T-helper 2 cell treated with Interferon-gamma antibody and Interleukin-4, amounts not matched to agents 5 μg/mL and 100 μg/mL, for 36 hours (primary cell): Measurements from ENCODE around the gene PIGS.
"Not testable (repeated sequence)": the region's sequence is repeated elsewhere in the genome, so short reads cannot be mapped to it uniquely, and the experiment has no call there.

Source experiments
- DNase-seq: peaks from one replicate; pipeline ENCODE4 v3.0.0; 2021; ENCODE audit warnings: low spot score
- H3K27ac Mint-ChIP-seq: one replicate; pipeline ENCODE4 v1.8.0; 2021; ENCODE audit warnings: mild to moderate bottlenecking, mixed read lengths
- H3K27me3 Mint-ChIP-seq: one replicate; pipeline ENCODE4 v1.8.0; 2021; ENCODE audit warnings: low read depth, mixed read lengths
- H3K36me3 Mint-ChIP-seq: one replicate; pipeline ENCODE4 v1.8.0; 2021; ENCODE audit warnings: low read depth, mixed read lengths
- H3K4me1 Mint-ChIP-seq: one replicate; pipeline ENCODE4 v1.8.0; 2021; ENCODE audit warnings: low read depth, mixed read lengths
- H3K4me3 Mint-ChIP-seq: one replicate; pipeline ENCODE4 v1.8.0; 2022; ENCODE audit warnings: mild to moderate bottlenecking, moderate library complexity, mixed read lengths
- H3K9me3 Mint-ChIP-seq: one replicate; pipeline ENCODE4 v1.8.0; 2021; ENCODE audit warnings: mixed read lengths

PIGS gene

DNA sequence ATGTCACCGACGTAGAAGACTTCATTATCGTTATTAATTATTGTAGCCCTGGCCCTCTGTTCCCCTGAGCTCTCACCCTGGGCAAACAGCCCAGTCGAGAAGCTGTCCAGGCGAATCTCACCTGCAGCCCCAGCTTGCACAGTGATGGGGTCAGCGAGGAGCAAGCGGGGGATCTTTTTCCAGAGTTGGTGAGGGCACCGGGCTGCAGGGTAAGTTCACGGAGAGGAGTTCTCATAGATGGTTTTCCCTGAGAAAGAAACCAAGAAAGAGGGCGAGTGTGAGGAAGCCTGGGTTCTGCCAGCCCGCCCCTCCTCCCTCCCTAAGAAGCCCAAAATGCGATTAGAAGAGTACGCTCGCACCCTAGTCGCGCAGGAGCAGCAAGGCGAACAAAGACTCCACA lies 27.1 kb upstream of the PIGS start:
- no peak for DNase-seq
- peaks cover 21% of the 10 kb centered on the region for H3K4me1 Mint-ChIP-seq
- H3K4me3 Mint-ChIP-seq = peak overlapping the region; percentile 94
- no peaks in the 10 kb centered on the region for H3K27me3 Mint-ChIP-seq
- peak overlapping the region; percentile 96 for H3K27ac Mint-ChIP-seq
- no peaks in the 10 kb centered on the region for H3K9me3 Mint-ChIP-seq
- peaks cover 19% of the 10 kb centered on the region for H3K36me3 Mint-ChIP-seq

DNA sequence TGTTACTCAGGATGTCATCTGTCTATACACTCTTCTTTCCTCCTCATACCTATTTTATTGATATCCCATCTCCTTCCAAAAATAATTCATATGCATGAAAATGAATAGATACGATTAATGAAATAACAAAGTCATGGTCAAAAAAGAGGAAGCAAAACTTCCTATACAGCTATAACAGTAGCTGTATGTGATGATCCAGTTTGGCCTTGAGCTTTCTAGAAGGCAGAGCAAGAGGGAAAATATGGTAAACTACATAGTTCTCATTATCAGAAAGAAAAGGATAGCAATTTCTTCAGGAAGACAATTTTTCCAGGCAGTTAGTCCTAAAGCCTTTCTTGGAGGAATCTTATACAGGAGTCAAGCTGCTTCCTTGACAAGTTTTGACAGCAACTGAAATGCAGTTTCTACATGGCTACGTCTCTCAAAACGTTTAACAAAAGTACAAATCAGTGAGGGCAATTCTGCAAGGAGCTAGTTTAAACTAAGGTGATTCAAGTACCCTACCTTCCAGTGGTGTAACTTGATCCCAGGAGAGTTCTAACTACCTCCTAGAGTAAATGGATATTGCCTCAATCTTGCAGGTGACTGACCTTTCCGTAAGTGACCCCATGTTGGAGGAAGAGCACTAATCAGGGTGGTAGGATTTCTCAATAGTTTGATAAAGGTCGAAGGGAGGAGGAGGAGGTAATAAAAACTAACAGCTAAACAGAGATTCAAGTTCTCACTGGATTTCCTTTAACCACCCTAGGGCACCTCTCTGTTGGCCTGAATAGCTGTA lies 26.5 kb upstream of the PIGS start:
- H3K9me3 Mint-ChIP-seq = no peaks in the 10 kb centered on the region

DNA sequence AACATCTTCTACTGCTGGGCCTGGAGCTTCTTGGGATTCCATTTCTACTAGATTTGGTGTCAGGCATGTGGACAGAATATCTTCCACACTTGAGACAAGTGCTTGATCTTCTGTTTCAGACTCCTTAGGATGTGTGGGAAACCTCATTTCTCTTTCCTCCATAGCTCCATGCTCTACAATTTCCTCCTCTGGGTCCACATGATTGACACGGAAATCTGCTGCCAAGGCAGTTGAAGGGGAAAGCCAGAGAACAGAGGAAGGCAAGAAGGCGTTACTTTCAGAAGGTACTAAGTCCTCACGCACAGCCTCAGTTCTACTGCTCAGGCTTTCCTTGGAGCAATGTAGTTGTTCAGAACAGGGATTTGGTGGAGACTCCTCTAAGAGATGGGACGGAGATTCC lies 20.9 kb upstream of the PIGS start:
- DNase-seq = no peak
- H3K27ac Mint-ChIP-seq = no peak overlapping the region
- H3K4me1 Mint-ChIP-seq = peaks cover 6% of the 10 kb centered on the region
- H3K4me3 Mint-ChIP-seq = no peak overlapping the region
- no peaks in the 10 kb centered on the region for H3K9me3 Mint-ChIP-seq
- no peaks in the 10 kb centered on the region for H3K27me3 Mint-ChIP-seq
- peaks cover 39% of the 10 kb centered on the region for H3K36me3 Mint-ChIP-seq

More for the DNA sequence above, 26.5 kb upstream of the PIGS start:
- DNase-seq = no peak
- Mint-ChIP-seq H3K27ac (peak overlapping the region; percentile 96), H3K36me3 (peaks cover 24% of the 10 kb centered on the region), H3K27me3 (no peaks in the 10 kb centered on the region), H3K4me3 (peak overlapping the region; percentile 94), H3K4me1 (peaks cover 21% of the 10 kb centered on the region)

DNA sequence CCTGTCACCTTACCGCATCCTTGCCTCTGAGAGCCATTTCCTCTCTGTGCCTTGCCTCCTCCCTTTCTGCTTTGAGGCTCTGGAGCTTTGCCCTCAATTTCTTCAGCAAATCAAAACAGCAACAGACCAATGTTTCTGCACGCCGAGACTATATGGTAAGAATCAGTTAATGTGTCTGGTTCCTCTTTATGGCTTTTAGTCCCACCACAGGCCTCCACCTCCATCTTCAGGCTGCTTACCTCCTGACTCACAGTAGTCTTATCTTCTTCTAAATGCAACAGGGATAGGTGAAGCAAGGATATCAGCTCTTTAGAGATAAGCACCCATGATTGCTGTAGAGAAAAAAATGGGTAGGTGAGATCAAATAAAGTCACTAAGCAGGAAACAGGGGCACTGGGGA lies 14.5 kb upstream of the PIGS start:
- Mint-ChIP-seq H3K4me1 (peaks cover 6% of the 10 kb centered on the region), H3K4me3 (no peak overlapping the region), H3K9me3 (no peaks in the 10 kb centered on the region), H3K36me3 (peaks cover 31% of the 10 kb centered on the region), H3K27ac (no peak overlapping the region), H3K27me3 (no peaks in the 10 kb centered on the region)
- no peak for DNase-seq

DNA sequence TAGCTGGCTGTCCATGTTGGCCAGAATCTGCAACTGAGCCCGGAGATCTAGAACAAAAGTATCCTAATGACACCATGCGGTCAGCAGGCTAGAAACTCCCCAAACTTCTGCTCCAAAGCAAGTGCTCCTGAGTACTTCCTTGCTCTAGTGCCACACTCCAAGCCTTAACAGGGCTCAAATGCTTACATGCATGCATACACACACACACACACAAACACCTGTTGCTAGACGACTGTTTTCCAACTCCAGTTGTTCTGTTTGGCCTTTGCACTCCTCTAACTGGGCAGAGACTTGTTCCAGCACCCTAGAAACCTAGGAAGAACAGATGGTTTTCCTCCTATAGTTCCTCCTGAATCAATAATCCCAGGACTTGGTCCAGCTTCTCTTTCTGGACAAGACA lies 13.1 kb upstream of the PIGS start:
- no peaks in the 10 kb centered on the region for H3K27me3 Mint-ChIP-seq

DNA sequence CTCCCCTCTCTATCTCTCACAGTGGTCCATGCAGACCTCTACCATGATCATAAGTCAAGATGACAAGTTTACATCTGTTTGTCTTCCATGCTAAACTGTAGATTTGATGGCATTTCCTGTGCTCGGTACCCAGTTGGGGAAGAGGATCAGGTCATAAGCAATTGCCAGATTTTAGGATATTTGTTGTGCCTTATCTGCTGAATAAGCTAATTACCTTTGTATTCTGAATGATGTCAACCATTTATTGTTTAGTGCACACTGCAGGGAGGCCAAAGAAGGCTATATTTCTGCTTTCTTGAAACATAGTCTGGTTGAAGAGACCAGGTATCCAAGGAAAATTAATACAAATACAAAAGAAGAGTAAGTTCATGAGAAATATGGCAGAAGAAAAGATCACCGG lies 11.2 kb upstream of the PIGS start:
- DNase-seq = no peak
- Mint-ChIP-seq H3K9me3 (no peaks in the 10 kb centered on the region), H3K27ac (no peak overlapping the region), H3K36me3 (peaks cover 47% of the 10 kb centered on the region), H3K4me3 (no peak overlapping the region), H3K27me3 (no peaks in the 10 kb centered on the region), H3K4me1 (peaks cover 26% of the 10 kb centered on the region)

More for the DNA sequence above, 13.1 kb upstream of the PIGS start:
- H3K4me3 Mint-ChIP-seq = no peak overlapping the region
- no peak for DNase-seq
- H3K36me3 Mint-ChIP-seq = peaks cover 38% of the 10 kb centered on the region
- H3K9me3 Mint-ChIP-seq = no peaks in the 10 kb centered on the region
- no peak overlapping the region for H3K27ac Mint-ChIP-seq
- H3K4me1 Mint-ChIP-seq = peaks cover 20% of the 10 kb centered on the region

DNA sequence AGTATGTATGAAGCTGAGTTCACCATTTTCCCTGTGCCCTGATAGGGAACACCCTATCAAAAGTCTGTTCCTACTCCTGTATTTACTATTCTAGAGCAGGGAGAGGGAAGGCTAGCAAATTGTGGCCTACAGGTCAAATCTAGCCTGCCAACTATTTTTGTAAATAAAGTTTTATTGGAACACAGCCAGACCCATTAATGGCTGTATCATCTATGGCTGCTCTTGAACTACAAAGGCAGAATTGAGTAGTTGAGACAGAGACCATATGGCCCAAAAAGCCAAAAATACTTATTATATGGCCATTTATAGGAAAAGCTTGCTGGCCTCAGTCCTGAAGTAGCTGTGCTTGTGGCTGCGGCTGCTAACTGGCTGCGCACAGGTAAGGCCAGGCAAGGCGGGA lies 9.6 kb upstream of the PIGS start:
- no peak overlapping the region for H3K4me3 Mint-ChIP-seq
- no peak for DNase-seq
- peaks cover 34% of the 10 kb centered on the region for H3K4me1 Mint-ChIP-seq
- peaks cover 48% of the 10 kb centered on the region for H3K36me3 Mint-ChIP-seq
- H3K27ac Mint-ChIP-seq = peak overlapping the region; percentile 69
- no peaks in the 10 kb centered on the region for H3K9me3 Mint-ChIP-seq
- no peaks in the 10 kb centered on the region for H3K27me3 Mint-ChIP-seq

DNA sequence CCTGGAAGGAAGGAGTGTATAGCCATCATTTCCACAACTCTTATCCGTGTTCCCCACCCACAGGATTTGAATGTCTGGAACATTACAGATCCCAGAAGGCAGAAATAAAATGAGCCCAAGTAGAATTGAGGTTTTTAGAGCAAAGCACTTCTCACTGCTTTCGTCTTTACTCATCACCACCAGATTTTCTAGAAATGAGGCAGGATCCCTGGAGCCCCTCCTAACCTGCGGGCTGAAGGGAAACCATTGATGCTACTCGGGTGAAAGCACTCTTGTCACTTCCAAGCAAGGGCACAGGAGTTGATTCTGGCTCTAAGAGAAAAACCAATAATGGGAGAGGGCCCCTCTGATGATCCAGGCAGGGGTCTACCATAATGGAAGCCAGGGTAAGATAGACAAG lies 8.2 kb upstream of the PIGS start:
- Mint-ChIP-seq H3K4me1 (peaks cover 40% of the 10 kb centered on the region), H3K27ac (peak overlapping the region; percentile 79), H3K36me3 (peaks cover 46% of the 10 kb centered on the region), H3K4me3 (peak overlapping the region; percentile 32), H3K9me3 (no peaks in the 10 kb centered on the region), H3K27me3 (no peaks in the 10 kb centered on the region)
- DNase-seq = peak; percentile 66

DNA sequence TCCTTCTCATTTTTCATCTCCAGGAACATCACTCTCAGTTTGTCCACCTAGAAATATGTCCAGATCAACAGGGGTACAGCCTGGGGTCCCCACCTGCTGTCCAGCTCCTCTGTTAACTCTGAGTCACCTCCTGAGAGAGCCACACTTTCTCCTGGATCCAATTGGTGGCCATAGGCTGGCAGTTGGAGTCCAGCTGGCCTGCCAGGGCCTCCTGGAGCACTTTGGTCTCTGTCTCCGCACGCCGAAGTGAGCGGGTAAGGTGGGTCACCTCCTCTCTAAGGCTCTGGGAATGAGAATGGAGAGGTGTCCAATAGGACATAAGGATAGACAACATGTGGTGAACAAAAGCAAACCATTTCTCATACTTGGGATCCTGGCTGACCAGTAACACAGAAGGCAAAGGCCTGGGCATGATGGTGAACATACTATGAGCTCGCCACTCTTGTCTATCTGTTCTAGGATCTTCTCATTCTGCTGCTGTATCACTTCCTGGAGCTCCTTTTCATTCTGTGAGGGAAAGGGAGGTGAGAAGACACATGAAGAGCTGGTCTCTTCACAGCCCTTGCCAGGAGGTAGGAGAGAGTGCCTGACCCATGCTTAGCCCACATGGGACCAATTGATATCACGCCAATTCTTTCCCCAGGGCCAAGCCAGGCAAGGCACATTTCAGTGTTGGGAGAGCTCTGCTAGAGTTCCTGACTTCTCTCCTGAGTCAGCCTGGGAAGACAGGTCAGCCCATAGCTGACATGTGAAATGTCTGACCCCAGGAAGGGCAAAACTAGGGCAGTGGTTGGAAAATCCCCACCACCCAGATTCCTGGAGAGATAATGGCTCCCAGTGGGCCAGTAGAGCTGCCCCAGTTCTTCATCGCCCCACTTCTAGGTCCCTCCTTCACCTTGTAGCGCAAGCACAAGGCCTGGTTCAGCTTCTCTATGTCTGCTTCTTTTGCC lies 7.2 kb upstream of the PIGS start:
- DNase-seq = no peak
- Mint-ChIP-seq H3K9me3 (no peaks in the 10 kb centered on the region), H3K4me1 (peaks cover 45% of the 10 kb centered on the region), H3K36me3 (peaks cover 55% of the 10 kb centered on the region), H3K4me3 (peak overlapping the region; percentile 55), H3K27ac (peak overlapping the region; percentile 79), H3K27me3 (no peaks in the 10 kb centered on the region)

DNA sequence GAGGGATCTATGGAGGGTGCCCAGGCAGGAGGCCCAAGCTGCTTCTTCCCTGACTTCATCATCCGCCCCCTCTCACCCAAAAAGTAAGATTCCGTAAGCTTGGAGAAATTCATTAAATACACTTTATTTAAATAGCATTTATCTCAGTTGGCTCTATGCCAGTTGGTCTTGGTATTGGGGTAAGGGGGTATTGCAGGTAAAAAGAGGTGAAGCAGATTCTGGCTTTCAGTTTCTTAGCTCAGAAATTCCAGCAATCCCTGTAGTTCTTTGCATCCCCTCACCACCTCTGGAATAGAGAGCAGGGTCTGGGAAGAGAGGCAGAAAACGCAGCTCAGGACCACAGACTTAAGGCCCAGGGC lies 6.1 kb upstream of the PIGS start:
- peak overlapping the region; percentile 17 for H3K27ac Mint-ChIP-seq
- H3K36me3 Mint-ChIP-seq = peaks cover 63% of the 10 kb centered on the region
- no peak overlapping the region for H3K4me3 Mint-ChIP-seq

DNA sequence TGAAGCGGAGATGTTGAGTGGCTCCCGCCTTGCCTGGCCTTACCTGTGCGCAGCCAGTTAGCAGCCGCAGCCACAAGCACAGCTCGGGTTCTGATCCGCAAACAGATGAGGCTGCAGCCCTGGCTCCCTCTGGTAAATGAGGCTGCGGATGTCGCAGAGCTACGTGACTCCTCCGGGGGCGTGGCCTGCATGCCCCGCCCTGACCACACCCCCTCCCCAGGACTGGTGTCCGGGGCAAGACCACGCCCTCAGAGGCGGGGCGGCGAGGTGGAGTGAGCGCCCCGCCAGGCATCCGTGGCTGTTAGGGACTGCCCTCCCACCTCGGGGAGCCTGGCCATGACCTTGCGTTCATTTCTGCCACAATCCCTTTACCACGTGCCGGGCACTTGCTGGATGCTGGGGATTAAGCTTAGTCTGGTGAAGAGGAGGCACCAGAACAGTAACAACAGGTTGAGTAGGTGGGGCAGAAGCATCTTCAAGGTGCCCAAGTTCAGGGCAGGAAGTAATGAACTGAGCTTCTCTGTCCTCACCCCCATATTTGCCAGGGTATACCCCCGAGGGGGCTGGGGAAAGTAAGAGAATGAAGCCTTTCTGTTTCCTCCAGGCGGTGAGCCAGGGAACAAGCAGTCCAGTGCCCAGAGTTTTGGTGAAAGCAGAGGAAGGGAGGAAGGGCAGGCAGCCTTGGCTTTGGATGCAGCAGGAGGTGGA lies 5.6 kb upstream of the PIGS start, which contains the start of gene ALDOC:
TSS of gene ALDOC (minus strand) at position 138 of the 708 bp plus-strand sequence. CDS start 1,363 bp downstream, outside the sequence.
- peak; percentile 98 for DNase-seq
- Mint-ChIP-seq H3K9me3 (no peaks in the 10 kb centered on the region), H3K4me3 (peak within 1 kb of the TSS; percentile 96), H3K27me3 (no peaks in the 10 kb centered on the region), H3K4me1 (peaks cover 60% of the 10 kb centered on the region), H3K27ac (peak within 1 kb of the TSS; percentile 89), H3K36me3 (peaks cover 63% of the 10 kb centered on the region)

More for the DNA sequence above, 6.1 kb upstream of the PIGS start:
- peaks cover 55% of the 10 kb centered on the region for H3K4me1 Mint-ChIP-seq
- no peaks in the 10 kb centered on the region for H3K9me3 Mint-ChIP-seq
- no peaks in the 10 kb centered on the region for H3K27me3 Mint-ChIP-seq
- DNase-seq = no peak

DNA sequence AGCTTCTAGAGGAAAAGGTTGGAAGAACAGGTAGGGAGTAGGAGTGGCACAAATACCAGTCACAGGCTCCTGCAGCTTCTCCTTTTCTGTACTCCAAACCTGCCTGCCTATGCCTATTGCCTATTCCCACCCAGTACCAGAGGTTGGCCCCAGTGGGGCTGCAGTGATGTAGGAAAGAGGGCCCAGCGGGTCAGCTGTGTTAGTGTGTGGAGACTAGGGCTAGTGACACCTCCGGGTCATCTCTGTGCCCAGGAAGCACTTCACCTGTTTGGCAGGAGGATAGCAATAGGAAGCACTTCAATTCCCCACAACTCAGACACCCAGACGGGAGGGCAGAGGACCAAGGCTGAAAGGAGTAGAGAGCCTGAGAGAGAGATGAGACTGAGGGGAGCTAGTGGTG lies 4.7 kb upstream of the PIGS start:
- peaks cover 62% of the 10 kb centered on the region for H3K4me1 Mint-ChIP-seq
- peaks cover 63% of the 10 kb centered on the region for H3K36me3 Mint-ChIP-seq
- not testable (repeated sequence) for H3K27me3 Mint-ChIP-seq, H3K9me3 Mint-ChIP-seq, DNase-seq
- H3K27ac Mint-ChIP-seq = peak overlapping the region; percentile 86
- H3K4me3 Mint-ChIP-seq = peak overlapping the region; percentile 96

DNA sequence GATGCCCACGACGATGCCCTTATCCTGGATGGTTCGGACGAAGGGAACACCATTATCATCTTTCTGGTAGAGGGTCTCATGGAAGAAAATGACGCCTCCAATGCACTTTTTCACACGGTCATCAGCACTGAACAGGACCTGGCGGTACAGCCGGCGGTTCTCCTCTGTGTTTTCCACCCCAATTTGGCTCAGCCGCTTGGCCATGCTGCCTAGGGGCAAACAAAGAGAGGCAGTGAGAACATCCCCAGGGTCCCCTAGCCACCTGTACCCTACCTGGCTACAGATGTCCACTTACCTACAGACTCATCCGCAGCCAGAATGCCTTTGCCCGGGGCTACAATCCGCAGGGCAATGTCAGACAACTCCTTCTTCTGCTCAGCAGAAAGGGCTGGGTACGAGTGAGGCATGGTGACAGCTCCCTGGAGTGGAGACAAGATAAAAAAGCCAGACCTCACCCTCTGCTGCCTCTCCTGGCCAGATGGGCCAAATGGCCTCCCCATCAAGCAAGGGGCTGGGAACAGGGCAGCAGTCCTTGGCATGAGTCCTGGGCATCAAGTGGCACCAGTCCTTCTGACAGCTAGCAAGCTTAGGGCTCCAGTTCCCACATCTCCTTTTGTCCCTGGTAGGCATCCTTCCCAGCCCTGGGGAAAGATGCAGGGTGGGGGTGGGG lies 3.9 kb upstream of the PIGS start:
- DNase-seq = no peak
- Mint-ChIP-seq H3K27ac (no peak overlapping the region), H3K4me3 (peak overlapping the region; percentile 96), H3K36me3 (peaks cover 56% of the 10 kb centered on the region), H3K4me1 (peaks cover 56% of the 10 kb centered on the region), H3K9me3 (no peaks in the 10 kb centered on the region), H3K27me3 (no peaks in the 10 kb centered on the region)
